Vagina (tissue), 2 donors: ENCODE results near the gene PEX26. TPM values are rescaled to one million over a fixed set of nuclear protein-coding genes. Genes with fewer than 3 reads are reported as not detected.
A peak's percentile ranks its signal among the peaks of the same experiment; 100 is the strongest.

ENCODE experiments used
- DNase-seq, 2 donors: peaks; one replicate each; pipeline ENCODE4 v3.0.0-alpha.2; 2017; ENCODE audit errors: extremely low spot score in 2 of 2
- H3K27ac ChIP-seq: fragments of 200-600 bp; sonication (generic); one replicate; pipeline ENCODE4 v1.5.1; 2019
- H3K27me3 ChIP-seq: fragments of 200-600 bp; sonication (generic); one replicate; pipeline ENCODE4 v1.5.1; 2019
- H3K36me3 ChIP-seq, 2 donors: fragments of 200-600 bp; sonication (generic); one replicate each; pipeline ENCODE4 v1.5.1; 2017 to 2019
- H3K4me1 ChIP-seq: fragments of 200-600 bp; sonication (generic); one replicate; pipeline ENCODE4 v1.5.1; 2019
- H3K4me3 ChIP-seq, 2 donors: fragments of 200-600 bp; sonication (generic); 1 replicate in 1 of 2; 2 replicates in 1 of 2; pipeline ENCODE4 v1.5.1; 2016 to 2019
- H3K9me3 ChIP-seq: fragments of 200-600 bp; sonication (generic); one replicate; pipeline ENCODE4 v1.5.1; 2019
- CTCF ChIP-seq, 3 experiments: fragments of 450-650 bp in 2 of 3; fragments of 200-600 bp in 1 of 3; sonication (generic) in 1 of 3; IDR thresholded peaks; one replicate each; pipeline ENCODE4 v1.5.1; 2017 to 2019; ENCODE audit warnings: antibody characterized with exemption in 3 of 3, mild to moderate bottlenecking in 2 of 3, moderate library complexity in 2 of 3
- POLR2A ChIP-seq, 2 donors: fragments of 450-650 bp; IDR thresholded peaks; one replicate each; pipeline ENCODE4 v1.6.1; 2017; ENCODE audit warnings: antibody characterized with exemption in 2 of 2, mild to moderate bottlenecking in 2 of 2, moderate library complexity in 2 of 2
- POLR2AphosphoS5 ChIP-seq, 2 donors: sonication (generic); formaldehyde crosslinking; IDR thresholded peaks; one replicate each; pipeline ENCODE4 v1.9.0; 2017; ENCODE audit warnings: antibody characterized with exemption in 2 of 2, mild to moderate bottlenecking in 2 of 2, low read depth in 1 of 2; ENCODE audit not compliant: insufficient read depth in 1 of 2
- intact Hi-C: fragments of 100-400 bp; cut with DNase I; formaldehyde crosslinking; loops from one replicate; pipeline ENCODE4 v1.15.1; 2023
- total RNA-seq: library from RNA; depleted of rRNA; stranded (reverse); fragments of >200 nt; gene quantifications from one replicate; pipeline ENCODE4 v1.2.3, GENCODE V29; 2016

Gene PEX26
- total RNA-seq, 1 donor from 2014 or later, result 25.5 TPM

GRCh38 chr22:18058371-18059093 lies 19.3 kb upstream of the PEX26 start:
- intact Hi-C loops, result no loop called here
- TF ChIP-seq POLR2A (IDR thresholded peaks at IDR 0.05) (no peak), CTCF (IDR thresholded peaks at IDR 0.05) (no peak), POLR2AphosphoS5 (IDR thresholded peaks at IDR 0.05; ENCODE audit: insufficient read depth in 1 of 2, low read depth in 1 of 2) (no peak)
- Histone ChIP-seq H3K27ac (peak overlapping the region; percentile 94), H3K4me3 (no peak overlapping the region), H3K9me3 (no peaks in the 10 kb centered on the region), H3K27me3 (no peaks in the 10 kb centered on the region), H3K4me1 (peaks cover 31% of the 10 kb centered on the region), H3K36me3 (no peaks in the 10 kb centered on the region)
- no peak for DNase-seq

GRCh38 chr22:18059094-18059417 lies 18.7 kb upstream of the PEX26 start:
- TF ChIP-seq POLR2A (IDR thresholded peaks at IDR 0.05), result no peak
- TF ChIP-seq POLR2AphosphoS5 (IDR thresholded peaks at IDR 0.05; ENCODE audit: insufficient read depth in 1 of 2, low read depth in 1 of 2), result no peak
- no peak for TF ChIP-seq CTCF (IDR thresholded peaks at IDR 0.05)
- DNase-seq, result no peak
- Histone ChIP-seq H3K4me3 (no peak overlapping the region), H3K27me3 (no peaks in the 10 kb centered on the region), H3K4me1 (peaks cover 31% of the 10 kb centered on the region), H3K36me3 (no peaks in the 10 kb centered on the region), H3K27ac (peak overlapping the region; percentile 94), H3K9me3 (no peaks in the 10 kb centered on the region)
- intact Hi-C loops, result no loop called here

GRCh38 chr22:18059473-18059872 lies 18.3 kb upstream of the PEX26 start:
- Histone ChIP-seq H3K36me3 (no peaks in the 10 kb centered on the region), H3K27me3 (no peaks in the 10 kb centered on the region), H3K27ac (no peak overlapping the region), H3K4me3 (no peak overlapping the region), H3K4me1 (peaks cover 31% of the 10 kb centered on the region), H3K9me3 (no peaks in the 10 kb centered on the region)
- intact Hi-C loops, result no loop called here
- TF ChIP-seq POLR2AphosphoS5 (IDR thresholded peaks at IDR 0.05; ENCODE audit: insufficient read depth in 1 of 2, low read depth in 1 of 2) (no peak), POLR2A (IDR thresholded peaks at IDR 0.05) (no peak), CTCF (IDR thresholded peaks at IDR 0.05) (no peak)
- DNase-seq, result no peak

- intact Hi-C loops, result no loop called here
Observed at GRCh38 chr22:18059991-18060390, 17.8 kb upstream of the PEX26 start.

More at GRCh38 chr22:18059991-18060390, 17.8 kb upstream of the PEX26 start:
- Histone ChIP-seq H3K4me3 (no peak overlapping the region), H3K36me3 (no peaks in the 10 kb centered on the region), H3K27ac (no peak overlapping the region), H3K9me3 (no peaks in the 10 kb centered on the region), H3K27me3 (no peaks in the 10 kb centered on the region), H3K4me1 (peaks cover 31% of the 10 kb centered on the region)
- TF ChIP-seq CTCF (IDR thresholded peaks at IDR 0.05), result no peak
- TF ChIP-seq POLR2A (IDR thresholded peaks at IDR 0.05), result no peak
- no peak for TF ChIP-seq POLR2AphosphoS5 (IDR thresholded peaks at IDR 0.05; ENCODE audit: insufficient read depth in 1 of 2, low read depth in 1 of 2)
- no peak for DNase-seq
